ENCODE measurements around the gene CARM1.
"Not testable (repeated sequence)": the region's sequence is repeated elsewhere in the genome, so short reads cannot be mapped to it uniquely, and the experiment has no call there.

CARM1 gene

DNA sequence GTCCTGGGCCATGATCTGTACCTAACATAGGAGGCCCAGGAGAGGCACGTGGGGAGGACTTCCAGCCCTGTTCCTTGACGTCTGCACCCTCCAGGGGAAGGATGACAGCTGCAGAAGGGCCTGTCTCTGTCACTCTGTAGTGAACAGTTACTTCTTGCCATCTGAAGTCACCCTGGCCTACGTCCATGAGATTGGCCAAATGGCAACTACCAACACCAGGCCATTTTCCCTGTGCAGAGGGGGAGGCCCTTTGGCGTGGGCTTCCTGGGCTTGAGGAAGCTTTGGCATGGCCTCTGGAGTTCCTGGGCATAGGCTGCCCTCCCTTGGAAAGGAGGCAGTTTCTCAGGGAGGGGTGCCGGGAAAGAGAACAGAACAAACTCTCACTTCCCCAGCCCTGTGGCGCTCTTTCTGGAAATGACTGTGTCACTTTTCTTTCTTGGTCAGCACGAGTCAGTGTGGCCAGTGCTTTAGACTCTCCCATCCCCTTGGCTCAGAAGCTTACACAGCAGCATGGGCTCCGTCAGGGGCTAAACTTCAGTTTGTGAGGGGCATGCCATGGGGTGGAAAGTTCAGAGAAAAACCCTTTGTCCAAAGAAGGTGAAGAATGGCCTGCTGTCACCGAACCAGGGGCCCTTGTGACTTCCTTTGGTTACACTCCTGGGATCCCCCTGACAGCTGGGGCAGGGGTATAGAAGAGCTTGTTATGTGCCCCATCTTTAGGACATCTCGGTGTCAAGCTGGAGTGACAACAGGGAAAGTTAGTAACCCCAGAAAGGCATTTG, 5.3 kb downstream of the CARM1 start:
- TF ChIP-seq, protein P1, sequence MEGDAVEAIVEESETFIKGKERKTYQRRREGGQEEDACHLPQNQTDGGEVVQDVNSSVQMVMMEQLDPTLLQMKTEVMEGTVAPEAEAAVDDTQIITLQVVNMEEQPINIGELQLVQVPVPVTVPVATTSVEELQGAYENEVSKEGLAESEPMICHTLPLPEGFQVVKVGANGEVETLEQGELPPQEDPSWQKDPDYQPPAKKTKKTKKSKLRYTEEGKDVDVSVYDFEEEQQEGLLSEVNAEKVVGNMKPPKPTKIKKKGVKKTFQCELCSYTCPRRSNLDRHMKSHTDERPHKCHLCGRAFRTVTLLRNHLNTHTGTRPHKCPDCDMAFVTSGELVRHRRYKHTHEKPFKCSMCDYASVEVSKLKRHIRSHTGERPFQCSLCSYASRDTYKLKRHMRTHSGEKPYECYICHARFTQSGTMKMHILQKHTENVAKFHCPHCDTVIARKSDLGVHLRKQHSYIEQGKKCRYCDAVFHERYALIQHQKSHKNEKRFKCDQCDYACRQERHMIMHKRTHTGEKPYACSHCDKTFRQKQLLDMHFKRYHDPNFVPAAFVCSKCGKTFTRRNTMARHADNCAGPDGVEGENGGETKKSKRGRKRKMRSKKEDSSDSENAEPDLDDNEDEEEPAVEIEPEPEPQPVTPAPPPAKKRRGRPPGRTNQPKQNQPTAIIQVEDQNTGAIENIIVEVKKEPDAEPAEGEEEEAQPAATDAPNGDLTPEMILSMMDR (IDR thresholded peaks at IDR 0.05; ENCODE audit: low read length), result no peak
- no peak for TF ChIP-seq EZH2phosphoT487 (IDR thresholded peaks at IDR 0.05; ENCODE audit: low read length)
- TF ChIP-seq EZH2 (optimal IDR thresholded peaks at IDR 0.05; ENCODE audit: low read depth, low read length), result no peak
- H3K4me1 ChIP-seq (ENCODE audit: low read length), result peaks cover 25% of the 10 kb centered on the region
- no peak overlapping the region for H3K27ac ChIP-seq (ENCODE audit: low read length)
- H3K9me3 ChIP-seq (replicated peaks; ENCODE audit: insufficient read depth, low read length), result no peaks in the 10 kb centered on the region
- no peak overlapping the region for H3K4me3 ChIP-seq (ENCODE audit: low read length)
- no peaks in the 10 kb centered on the region for H3K9me2 ChIP-seq (replicated peaks; ENCODE audit: insufficient read depth, low read length)
- no peaks in the 10 kb centered on the region for H3K36me3 ChIP-seq (replicated peaks; ENCODE audit: insufficient read depth, low read length)
- H3K9ac ChIP-seq (ENCODE audit: low read length), result no peak overlapping the region
- peaks cover 89% of the 10 kb centered on the region for H3K79me2 ChIP-seq (ENCODE audit: low read length)
- H3F3A ChIP-seq (ENCODE audit: insufficient read depth, low read length), result peaks cover 15% of the 10 kb centered on the region
- H3K27me3 ChIP-seq (replicated peaks; ENCODE audit: insufficient read depth, low read length), result no peaks in the 10 kb centered on the region
- no peak overlapping the region for H3K4me2 ChIP-seq (ENCODE audit: low read depth, low read length)
- H4K20me1 ChIP-seq (ENCODE audit: insufficient read depth, low read length), result no peaks in the 10 kb centered on the region
- DNase-seq, result no peak
- no peak overlapping the region for H2AFZ ChIP-seq (ENCODE audit: low read length)

DNA sequence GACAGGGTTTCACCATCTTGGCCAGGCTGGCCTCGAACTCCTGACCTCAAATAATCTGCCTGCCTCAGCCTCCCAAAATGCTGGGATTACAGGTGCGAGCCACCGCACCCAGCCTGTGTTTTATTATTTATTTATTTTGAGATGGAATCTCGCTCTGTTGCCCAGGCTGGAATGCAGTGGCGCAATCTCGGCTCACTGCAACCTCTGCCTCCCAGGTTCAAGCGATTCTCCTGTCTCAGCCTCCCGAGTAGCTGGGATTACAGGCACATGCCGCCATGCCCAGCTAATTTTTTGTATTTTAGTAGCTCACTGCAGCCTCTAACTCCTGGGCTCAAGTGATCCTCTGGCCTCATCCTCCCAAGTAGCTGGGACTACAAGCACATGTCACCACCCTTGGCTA, 6.3 kb downstream of the CARM1 start:
- Histone ChIP-seq H3F3A (ENCODE audit: insufficient read depth, low read length) (peaks cover 14% of the 10 kb centered on the region), H3K79me2 (ENCODE audit: low read length) (peaks cover 89% of the 10 kb centered on the region), H3K27ac (ENCODE audit: low read length) (peak overlapping the region; percentile 80; the same call in 1 of the 2 replicates), H3K4me1 (ENCODE audit: low read length) (peaks cover 25% of the 10 kb centered on the region), H3K9ac (ENCODE audit: low read length) (peak overlapping the region; percentile 72), H3K4me2 (ENCODE audit: low read depth, low read length) (peak overlapping the region; percentile 82; the same call in 1 of the 2 replicates)
- not testable (repeated sequence) for H3K9me3 ChIP-seq (replicated peaks; ENCODE audit: insufficient read depth, low read length); H4K20me1 ChIP-seq (ENCODE audit: insufficient read depth, low read length); DNase-seq; H3K9me2 ChIP-seq (replicated peaks; ENCODE audit: insufficient read depth, low read length); H2AFZ ChIP-seq (ENCODE audit: low read length); H3K4me3 ChIP-seq (ENCODE audit: low read length); H3K27me3 ChIP-seq (replicated peaks; ENCODE audit: insufficient read depth, low read length); H3K36me3 ChIP-seq (replicated peaks; ENCODE audit: insufficient read depth, low read length)

DNA sequence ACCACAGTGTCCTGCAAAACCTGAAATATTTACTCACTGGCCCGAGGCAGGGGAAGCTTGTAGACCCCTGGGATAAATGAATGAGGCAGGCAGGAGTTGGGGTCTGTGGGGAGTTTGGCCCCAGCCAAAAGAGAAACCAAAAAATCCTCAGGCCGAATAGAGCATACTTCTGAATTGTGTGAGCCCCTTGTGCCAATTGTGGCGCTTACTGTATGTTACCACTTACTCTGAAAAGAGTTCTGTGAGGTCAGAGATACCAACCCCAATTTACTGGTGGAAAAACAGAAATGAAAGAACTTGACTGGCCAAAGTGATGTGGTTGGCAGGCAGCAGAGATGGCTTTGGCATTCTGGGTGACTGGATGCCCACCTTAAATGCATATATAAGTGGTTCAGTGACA, 6.9 kb downstream of the CARM1 start:
- H3K36me3 ChIP-seq (replicated peaks; ENCODE audit: insufficient read depth, low read length), result no peaks in the 10 kb centered on the region
- peak; percentile 66 for DNase-seq
- no peaks in the 10 kb centered on the region for H3K27me3 ChIP-seq (replicated peaks; ENCODE audit: insufficient read depth, low read length)
- peak overlapping the region; percentile 39 for H3K4me3 ChIP-seq (ENCODE audit: low read length)
- H3K9ac ChIP-seq (ENCODE audit: low read length), result peak overlapping the region; percentile 72
- peak overlapping the region; percentile 82 for H3K4me2 ChIP-seq (ENCODE audit: low read depth, low read length)
- H3K27ac ChIP-seq (ENCODE audit: low read length), result peak overlapping the region; percentile 80
- H3F3A ChIP-seq (ENCODE audit: insufficient read depth, low read length), result peaks cover 10% of the 10 kb centered on the region
- H3K79me2 ChIP-seq (ENCODE audit: low read length), result peaks cover 89% of the 10 kb centered on the region
- H4K20me1 ChIP-seq (ENCODE audit: insufficient read depth, low read length), result no peaks in the 10 kb centered on the region
- H2AFZ ChIP-seq (ENCODE audit: low read length), result peak overlapping the region; percentile 21
- TF ChIP-seq, protein P1 (IDR thresholded peaks at IDR 0.05; ENCODE audit: low read length), result no peak
- TF ChIP-seq EZH2 (optimal IDR thresholded peaks at IDR 0.05; ENCODE audit: low read depth, low read length) (no peak), EZH2phosphoT487 (IDR thresholded peaks at IDR 0.05; ENCODE audit: low read length) (no peak)
- H3K9me2 ChIP-seq (replicated peaks; ENCODE audit: insufficient read depth, low read length), result no peaks in the 10 kb centered on the region
- H3K9me3 ChIP-seq (replicated peaks; ENCODE audit: insufficient read depth, low read length), result no peaks in the 10 kb centered on the region
- H3K4me1 ChIP-seq (ENCODE audit: low read length), result peaks cover 19% of the 10 kb centered on the region

Measured in MM.1S (cell line).